ENCODE data around the gene DNHD1.

Gene DNHD1

GRCh38 chr11:6486938-6487337, 10.1 kb upstream of the DNHD1 start:
- Histone ChIP-seq H3K18ac (ENCODE audit: low read length) (no peak overlapping the region), H2BK5ac (ENCODE audit: low read depth, low read length, poor library complexity) (no peak overlapping the region), H4K12ac (ENCODE audit: low read depth, low read length) (no peak overlapping the region), H3K14ac (ENCODE audit: low read length) (no peak overlapping the region), H2BK120ac (ENCODE audit: insufficient read depth, low read length, poor library complexity) (no peak overlapping the region), H2AK5ac (ENCODE audit: low read length) (no peak overlapping the region), H3K4me1 (ENCODE audit: control insufficient read depth in 1 of 2, insufficient read depth in 2 of 2, low read length in 2 of 2) (peaks cover 2 to 4% of the 10 kb centered on the region in 2 experiments), H3K4me3 (ENCODE audit: low read depth, low read length) (no peak overlapping the region), H3K9me3 (ENCODE audit: insufficient read depth, low read depth, low read length) (no peaks in the 10 kb centered on the region), H2BK12ac (ENCODE audit: low read length) (no peak overlapping the region), H2AFZ (ENCODE audit: insufficient read depth, low read length, poor library complexity) (no peak overlapping the region), H3K79me1 (ENCODE audit: low read length) (no peaks in the 10 kb centered on the region), H3K4ac (ENCODE audit: low read depth, low read length) (no peak overlapping the region), H3K27me3 (ENCODE audit: insufficient read depth, low read length) (no peaks in the 10 kb centered on the region), H3K27ac (ENCODE audit: low read depth, low read length) (no peak overlapping the region), H3K36me3 (ENCODE audit: control insufficient read depth in 1 of 2, insufficient read depth in 2 of 2, low read length in 2 of 2) (peaks cover 6 to 14% of the 10 kb centered on the region in 2 experiments), H4K91ac (ENCODE audit: low read depth, low read length) (no peak overlapping the region), H3K9ac (ENCODE audit: low read length) (no peak overlapping the region), H4K8ac (ENCODE audit: low read depth, low read length) (no peak overlapping the region), H3K23ac (ENCODE audit: low read length) (no peak overlapping the region), H3K79me2 (ENCODE audit: control insufficient read depth, insufficient read depth, low read length, poor library complexity) (peaks cover 2% of the 10 kb centered on the region), H3K4me2 (ENCODE audit: low read length) (no peak overlapping the region)
- no peak for DNase-seq
- no CpG with 5 or more reads among the region's 1 CpG for WGBS (ENCODE audit: extremely low coverage, insufficient coverage, insufficient read length)

DNA sequence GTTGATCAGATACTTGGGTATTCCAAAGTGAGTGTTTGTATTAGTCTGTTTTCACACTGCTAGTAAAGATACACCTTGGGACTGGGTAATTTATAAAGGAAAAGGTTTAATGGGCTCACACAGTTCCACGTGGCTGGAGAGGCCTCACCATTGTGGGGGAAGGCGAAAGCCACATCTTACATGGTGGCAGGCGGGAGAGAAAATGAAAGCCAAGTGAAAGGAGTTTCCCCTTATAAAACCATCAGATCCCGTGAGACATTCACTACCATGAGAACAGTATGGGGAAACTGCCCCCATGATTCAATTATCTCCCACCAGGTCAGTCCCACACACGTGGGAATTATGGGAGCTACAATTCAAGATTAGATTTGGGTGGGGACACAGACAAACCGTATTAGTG, 8.7 kb upstream of the DNHD1 start:
- no peaks in the 10 kb centered on the region for H3K79me2 ChIP-seq (ENCODE audit: control insufficient read depth, insufficient read depth, low read length, poor library complexity)
- H3K27me3 ChIP-seq (ENCODE audit: insufficient read depth, low read length) = no peaks in the 10 kb centered on the region
- no peak overlapping the region for H3K27ac ChIP-seq (ENCODE audit: low read depth, low read length)
- H3K4me1 ChIP-seq (ENCODE audit: control insufficient read depth in 1 of 2, insufficient read depth in 2 of 2, low read length in 2 of 2) = no peaks in the 10 kb centered on the region
- WGBS (ENCODE audit: extremely low coverage, insufficient coverage, insufficient read length) = no CpG with 5 or more reads among the region's 6 CpGs
- H2BK5ac ChIP-seq (ENCODE audit: low read depth, low read length, poor library complexity) = no peak overlapping the region
- H4K8ac ChIP-seq (ENCODE audit: low read depth, low read length) = no peak overlapping the region
- H2BK120ac ChIP-seq (ENCODE audit: insufficient read depth, low read length, poor library complexity) = no peak overlapping the region
- H3K4me3 ChIP-seq (ENCODE audit: low read depth, low read length) = no peak overlapping the region
- H4K91ac ChIP-seq (ENCODE audit: low read depth, low read length) = no peak overlapping the region
- no peak for DNase-seq
- H4K12ac ChIP-seq (ENCODE audit: low read depth, low read length) = no peak overlapping the region
- H2AFZ ChIP-seq (ENCODE audit: insufficient read depth, low read length, poor library complexity) = no peak overlapping the region
- H3K36me3 ChIP-seq (ENCODE audit: control insufficient read depth in 1 of 2, insufficient read depth in 2 of 2, low read length in 2 of 2) = peaks cover 6 to 8% of the 10 kb centered on the region in 2 experiments
- no peak overlapping the region for H3K9ac ChIP-seq (ENCODE audit: low read length)
- no peak overlapping the region for H2BK12ac ChIP-seq (ENCODE audit: low read length)
- H3K18ac ChIP-seq (ENCODE audit: low read length) = no peak overlapping the region
- no peak overlapping the region for H2AK5ac ChIP-seq (ENCODE audit: low read length)
- H3K4ac ChIP-seq (ENCODE audit: low read depth, low read length) = no peak overlapping the region
- H3K14ac ChIP-seq (ENCODE audit: low read length) = no peak overlapping the region
- H3K23ac ChIP-seq (ENCODE audit: low read length) = no peak overlapping the region
- no peaks in the 10 kb centered on the region for H3K9me3 ChIP-seq (ENCODE audit: insufficient read depth, low read depth, low read length)
- H3K4me2 ChIP-seq (ENCODE audit: low read length) = no peak overlapping the region
- H3K79me1 ChIP-seq (ENCODE audit: low read length) = no peaks in the 10 kb centered on the region

DNA sequence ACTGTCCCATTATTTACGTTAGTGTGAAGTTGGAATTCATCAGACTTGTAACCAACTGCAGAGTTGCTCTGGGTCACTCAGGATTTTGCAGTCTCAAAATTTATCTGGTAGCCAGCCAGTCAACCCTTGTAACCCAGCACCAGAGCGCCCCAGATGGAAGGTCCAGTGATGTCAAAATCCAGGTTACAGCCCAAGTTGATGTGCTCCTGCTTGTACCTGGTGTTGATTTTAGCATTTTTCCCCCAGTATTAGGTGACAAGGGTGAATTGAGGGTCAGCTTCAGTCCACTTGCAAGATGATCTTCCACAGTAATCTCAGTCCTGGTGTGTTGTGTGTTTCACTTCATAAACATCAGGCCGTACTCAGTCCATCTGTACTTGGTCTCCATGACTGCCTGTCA, 8.3 kb upstream of the DNHD1 start:
- no peak overlapping the region for H3K27ac ChIP-seq (ENCODE audit: low read depth, low read length)
- H2BK12ac ChIP-seq (ENCODE audit: low read length) = no peak overlapping the region
- no peak overlapping the region for H3K9ac ChIP-seq (ENCODE audit: low read length)
- no peaks in the 10 kb centered on the region for H3K27me3 ChIP-seq (ENCODE audit: insufficient read depth, low read length)
- H2BK120ac ChIP-seq (ENCODE audit: insufficient read depth, low read length, poor library complexity) = no peak overlapping the region
- H3K9me3 ChIP-seq (ENCODE audit: insufficient read depth, low read depth, low read length) = no peaks in the 10 kb centered on the region
- no peak overlapping the region for H4K91ac ChIP-seq (ENCODE audit: low read depth, low read length)
- DNase-seq = no peak
- no peaks in the 10 kb centered on the region for H3K79me1 ChIP-seq (ENCODE audit: low read length)
- no peak overlapping the region for H3K23ac ChIP-seq (ENCODE audit: low read length)
- H3K36me3 ChIP-seq (ENCODE audit: control insufficient read depth in 1 of 2, insufficient read depth in 2 of 2, low read length in 2 of 2) = peaks cover 6 to 7% of the 10 kb centered on the region in 2 experiments
- H3K4me2 ChIP-seq (ENCODE audit: low read length) = no peak overlapping the region
- no peak overlapping the region for H3K4me3 ChIP-seq (ENCODE audit: low read depth, low read length)
- no peak overlapping the region for H3K14ac ChIP-seq (ENCODE audit: low read length)
- H3K4me1 ChIP-seq (ENCODE audit: control insufficient read depth in 1 of 2, insufficient read depth in 2 of 2, low read length in 2 of 2) = no peaks in the 10 kb centered on the region
- H4K12ac ChIP-seq (ENCODE audit: low read depth, low read length) = no peak overlapping the region
- H3K18ac ChIP-seq (ENCODE audit: low read length) = no peak overlapping the region
- H4K8ac ChIP-seq (ENCODE audit: low read depth, low read length) = no peak overlapping the region
- WGBS (ENCODE audit: extremely low coverage, insufficient coverage, insufficient read length) = no CpG with 5 or more reads among the region's 3 CpGs
- H2AFZ ChIP-seq (ENCODE audit: insufficient read depth, low read length, poor library complexity) = no peak overlapping the region
- no peak overlapping the region for H3K4ac ChIP-seq (ENCODE audit: low read depth, low read length)
- no peak overlapping the region for H2AK5ac ChIP-seq (ENCODE audit: low read length)
- no peak overlapping the region for H2BK5ac ChIP-seq (ENCODE audit: low read depth, low read length, poor library complexity)
- H3K79me2 ChIP-seq (ENCODE audit: control insufficient read depth, insufficient read depth, low read length, poor library complexity) = no peaks in the 10 kb centered on the region

- Histone ChIP-seq H3K4ac (ENCODE audit: low read depth, low read length) (no peak overlapping the region), H3K14ac (ENCODE audit: low read length) (no peak overlapping the region), H3K4me3 (ENCODE audit: low read depth, low read length) (no peak overlapping the region), H3K4me2 (ENCODE audit: low read length) (no peak overlapping the region), H4K8ac (ENCODE audit: low read depth, low read length) (no peak overlapping the region), H4K91ac (ENCODE audit: low read depth, low read length) (no peak overlapping the region), H3K27me3 (ENCODE audit: insufficient read depth, low read length) (no peaks in the 10 kb centered on the region), H3K36me3 (ENCODE audit: control insufficient read depth in 1 of 2, insufficient read depth in 2 of 2, low read length in 2 of 2) (peaks cover 3 to 6% of the 10 kb centered on the region in 2 experiments), H2BK120ac (ENCODE audit: insufficient read depth, low read length, poor library complexity) (no peak overlapping the region), H2AK5ac (ENCODE audit: low read length) (no peak overlapping the region), H3K79me1 (ENCODE audit: low read length) (no peaks in the 10 kb centered on the region), H3K9ac (ENCODE audit: low read length) (no peak overlapping the region), H2BK12ac (ENCODE audit: low read length) (no peak overlapping the region), H4K12ac (ENCODE audit: low read depth, low read length) (no peak overlapping the region), H2BK5ac (ENCODE audit: low read depth, low read length, poor library complexity) (no peak overlapping the region), H3K4me1 (ENCODE audit: control insufficient read depth in 1 of 2, insufficient read depth in 2 of 2, low read length in 2 of 2) (no peaks in the 10 kb centered on the region), H2AFZ (ENCODE audit: insufficient read depth, low read length, poor library complexity) (no peak overlapping the region), H3K79me2 (ENCODE audit: control insufficient read depth, insufficient read depth, low read length, poor library complexity) (no peaks in the 10 kb centered on the region), H3K18ac (ENCODE audit: low read length) (no peak overlapping the region), H3K23ac (ENCODE audit: low read length) (no peak overlapping the region), H3K27ac (ENCODE audit: low read depth, low read length) (no peak overlapping the region), H3K9me3 (ENCODE audit: insufficient read depth, low read depth, low read length) (no peaks in the 10 kb centered on the region)
- no peak for DNase-seq
- WGBS (ENCODE audit: extremely low coverage, insufficient coverage, insufficient read length) = no CpG with 5 or more reads among the region's 4 CpGs
Measured at GRCh38 chr11:6489306-6489705, 7.8 kb upstream of the DNHD1 start.

Data from trophoblast cell (in vitro differentiated cells and primary cell).